SHP77 (cell line): ENCODE data around the gene SNX27.
"Not testable (repeated sequence)": the region's sequence is repeated elsewhere in the genome, so short reads cannot be mapped to it uniquely, and the experiment has no call there.

Source experiments
- DNase-seq, 2 experiments: peaks; one replicate each; lab custom pipeline; 2025; lab: John Stamatoyannopoulos, UW

SNX27 gene

GRCh38 chr1:151604291-151604690 lies 7.6 kb upstream of the SNX27 start:
- DNase-seq = no peak

GRCh38 chr1:151606384-151606783 lies 5.5 kb upstream of the SNX27 start:
- no peak for DNase-seq

- DNase-seq = no peak
Measured at GRCh38 chr1:151606857-151607256, 5.0 kb upstream of the SNX27 start.

GRCh38 chr1:151610142-151610541 lies 1.7 kb upstream of the SNX27 start:
- DNase-seq = no peak

DNA sequence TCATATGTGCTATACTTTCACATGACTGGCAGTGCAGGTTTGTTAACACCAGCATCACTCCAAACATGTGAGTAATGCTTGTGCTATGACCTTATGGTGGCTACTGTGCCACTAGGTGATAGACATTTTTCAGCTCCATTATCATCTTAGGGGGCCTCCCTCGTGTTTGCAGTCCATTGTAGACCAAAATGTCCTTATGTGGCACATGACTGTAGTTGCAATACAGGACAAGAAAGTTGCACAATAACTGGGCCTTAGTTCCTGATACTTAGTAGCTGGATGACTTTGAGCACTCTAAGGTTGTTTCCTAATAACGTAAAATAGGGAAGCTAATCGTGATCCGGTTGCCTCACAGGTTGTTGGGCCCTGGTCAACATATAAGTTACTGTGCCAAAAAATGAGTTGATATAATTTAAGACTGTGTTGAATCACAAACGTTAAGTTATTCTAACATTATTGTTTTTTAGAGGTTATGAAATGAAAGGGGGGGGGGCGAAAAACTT lies 511 bp upstream of the SNX27 start:
- DNase-seq = peak in 1 of 2 experiments; percentile 23

- DNase-seq = peak in 1 of 2 experiments; percentile 43
Measured at GRCh38 chr1:151612501-151613281, 841 bp downstream of the SNX27 start.

- DNase-seq = no peak
Measured at GRCh38 chr1:151613282-151613780, 1.5 kb downstream of the SNX27 start.

DNA sequence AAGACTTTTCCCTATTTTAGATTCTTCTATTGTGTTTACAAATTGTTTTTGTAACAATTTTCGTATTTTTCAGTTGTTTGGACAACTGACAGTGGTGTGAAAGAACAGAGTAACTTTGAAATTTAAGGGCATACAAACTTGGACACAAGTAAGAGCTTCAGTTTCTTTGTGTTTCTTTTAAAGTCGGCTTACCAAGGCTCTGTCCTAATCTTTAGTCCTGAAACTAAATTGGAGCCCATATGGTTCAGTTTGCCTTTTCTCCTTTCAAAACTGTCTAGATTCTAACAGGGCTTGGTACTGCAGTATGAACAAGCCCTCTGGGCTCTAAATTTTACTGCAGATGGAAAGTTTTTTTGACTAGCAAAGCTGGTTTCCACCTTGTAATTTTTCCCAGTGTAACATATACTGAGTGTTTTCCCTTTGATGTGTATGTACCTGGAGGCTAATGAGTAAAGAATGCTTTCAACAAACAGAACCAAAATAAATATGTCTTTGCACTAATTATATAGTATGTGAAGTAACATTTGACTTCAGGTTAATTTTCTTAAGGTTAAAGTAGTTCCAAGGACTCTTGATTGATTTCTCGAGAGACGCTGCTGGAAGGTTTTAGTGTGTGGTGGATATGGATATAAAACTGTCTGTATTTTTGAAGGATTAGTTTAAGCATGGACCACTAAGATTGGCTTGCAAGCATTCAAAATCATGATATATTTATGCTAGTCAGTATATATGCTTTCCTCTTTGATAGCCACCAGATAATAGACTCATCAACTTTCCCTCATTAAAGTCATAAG lies 4.1 kb downstream of the SNX27 start:
- DNase-seq = no peak

DNA sequence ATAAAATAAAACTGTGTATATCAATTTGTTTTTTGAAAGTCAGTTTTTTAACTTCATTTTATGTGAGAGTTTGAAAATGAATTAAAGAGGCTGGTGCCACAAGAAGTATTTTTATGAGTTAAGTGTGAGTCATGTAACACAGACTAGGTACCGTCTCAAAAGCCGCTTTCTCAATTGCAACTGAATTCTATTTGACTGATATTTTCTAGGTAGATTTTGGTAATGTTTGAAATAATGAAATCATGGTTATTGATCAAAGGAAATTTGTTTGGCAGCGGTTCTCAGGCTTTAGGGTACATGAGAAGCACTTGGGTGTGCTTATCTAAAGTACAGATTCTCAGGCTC lies 4.6 kb downstream of the SNX27 start:
- DNase-seq = no peak

DNA sequence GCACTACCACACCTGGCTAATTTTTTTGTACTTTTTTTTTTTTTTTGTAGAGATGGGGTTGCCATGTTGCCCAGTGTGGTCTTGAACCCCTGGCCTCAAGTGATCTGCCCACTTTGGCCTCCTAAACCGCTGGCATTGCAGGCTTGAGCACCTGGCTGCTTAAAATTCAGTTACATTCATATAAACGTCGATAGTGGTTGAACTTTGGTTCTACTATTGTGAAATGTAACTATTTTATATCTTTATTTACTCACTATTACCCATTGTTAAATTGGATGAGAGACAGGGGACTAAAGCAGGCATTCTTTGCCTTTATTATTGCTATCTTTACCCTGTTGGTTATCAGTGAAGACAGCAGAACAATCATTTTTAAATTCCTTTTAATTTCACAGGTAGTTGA lies 6.2 kb downstream of the SNX27 start:
- no peak for DNase-seq

- no peak for DNase-seq
Measured at GRCh38 chr1:151618470-151618869, 6.6 kb downstream of the SNX27 start.

- not testable (repeated sequence) for DNase-seq
Measured at GRCh38 chr1:151618996-151619395, 7.1 kb downstream of the SNX27 start.

GRCh38 chr1:151619489-151620093 lies 7.7 kb downstream of the SNX27 start:
- no peak for DNase-seq

DNA sequence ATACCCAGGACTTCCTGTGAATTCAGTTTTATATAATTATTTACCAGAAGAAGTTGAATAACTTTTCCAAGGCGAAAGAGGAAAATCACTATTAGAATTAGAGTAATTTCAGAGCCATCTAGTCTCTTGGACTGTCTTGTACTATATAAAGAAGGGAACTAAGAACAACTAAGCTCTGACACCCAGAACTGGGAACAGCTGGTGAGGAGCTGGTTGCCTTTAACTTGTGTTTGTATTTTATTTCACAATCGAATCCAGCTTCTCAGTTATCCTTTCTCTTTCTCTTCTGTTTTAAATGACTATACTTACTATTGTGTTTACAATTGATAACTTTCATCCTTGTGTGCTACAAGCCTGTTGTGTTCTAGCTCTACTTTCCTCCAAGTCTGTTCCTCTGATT lies 8.4 kb downstream of the SNX27 start:
- no peak for DNase-seq

DNA sequence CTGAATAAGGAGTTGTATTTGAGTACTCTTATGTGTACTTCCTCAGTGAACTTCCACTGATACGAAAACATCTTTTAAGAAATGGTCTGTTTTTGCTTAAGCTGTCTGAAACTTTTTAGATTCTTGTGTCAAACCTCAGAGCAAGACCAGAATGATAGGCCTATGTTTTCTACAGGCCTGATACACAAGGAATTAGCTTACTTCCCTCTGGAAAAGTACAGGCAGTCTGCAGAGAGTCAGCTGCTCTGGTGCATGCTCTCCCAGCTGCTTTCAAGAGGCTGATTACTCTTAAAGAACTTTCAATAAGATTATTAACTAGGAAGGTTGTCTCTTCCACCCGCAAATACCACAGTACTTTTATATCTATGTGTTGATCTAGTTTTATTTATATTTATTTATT lies 9.5 kb downstream of the SNX27 start:
- DNase-seq = no peak

DNA sequence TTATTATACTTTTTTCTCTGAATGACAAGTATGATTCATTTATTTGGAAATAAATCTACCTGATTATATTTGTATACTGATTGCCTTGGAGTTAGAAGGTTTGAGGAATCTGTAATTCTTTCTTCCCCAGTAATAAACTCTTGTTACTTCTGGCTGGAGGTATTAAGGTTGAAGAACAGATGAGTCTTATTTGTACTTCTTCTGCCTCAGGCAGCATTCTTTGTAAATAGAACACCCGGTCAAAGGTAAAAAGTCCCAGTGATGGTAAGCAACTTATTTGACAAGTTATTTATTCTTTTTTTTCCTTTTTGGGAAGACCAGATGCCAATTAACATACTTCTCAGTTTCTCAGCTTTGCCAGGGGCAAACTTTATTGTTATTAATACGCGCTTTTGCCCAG lies 12.9 kb downstream of the SNX27 start:
- DNase-seq = no peak

GRCh38 chr1:151626740-151627334 lies 15.0 kb downstream of the SNX27 start:
- DNase-seq = no peak

- DNase-seq = no peak
Measured at GRCh38 chr1:151629278-151629677, 17.4 kb downstream of the SNX27 start.

- no peak for DNase-seq
Measured at GRCh38 chr1:151635479-151636072, 23.7 kb downstream of the SNX27 start.

GRCh38 chr1:151638074-151638775 lies 26.4 kb downstream of the SNX27 start:
- DNase-seq = no peak

- DNase-seq = no peak
Measured at GRCh38 chr1:151638812-151639211, 27.0 kb downstream of the SNX27 start.
